Fibroblast of skin of right biceps (primary cell): ENCODE results near the gene EPHB2.
A peak's percentile ranks its signal among the peaks of the same experiment; 100 is the strongest.

Experiments
- DNase-seq: peaks from one replicate; pipeline ENCODE4 v3.0.0-alpha.2; 2013

Gene EPHB2

DNA sequence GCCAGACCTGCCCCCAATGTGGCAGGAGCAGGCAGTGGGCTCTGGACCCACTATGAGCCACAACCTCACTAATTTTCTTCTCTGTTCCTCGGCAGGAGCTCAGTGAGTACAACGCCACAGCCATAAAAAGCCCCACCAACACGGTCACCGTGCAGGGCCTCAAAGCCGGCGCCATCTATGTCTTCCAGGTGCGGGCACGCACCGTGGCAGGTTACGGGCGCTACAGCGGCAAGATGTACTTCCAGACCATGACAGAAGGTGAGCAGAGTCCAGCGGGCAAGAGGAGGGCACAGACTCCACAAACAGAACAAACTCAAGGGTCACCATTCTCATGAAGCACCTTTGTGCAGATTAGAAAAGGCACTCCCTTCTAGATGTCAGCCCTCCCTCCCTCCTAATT is 182.2 kb downstream of the EPHB2 start:
- DNase-seq = no peak

DNA sequence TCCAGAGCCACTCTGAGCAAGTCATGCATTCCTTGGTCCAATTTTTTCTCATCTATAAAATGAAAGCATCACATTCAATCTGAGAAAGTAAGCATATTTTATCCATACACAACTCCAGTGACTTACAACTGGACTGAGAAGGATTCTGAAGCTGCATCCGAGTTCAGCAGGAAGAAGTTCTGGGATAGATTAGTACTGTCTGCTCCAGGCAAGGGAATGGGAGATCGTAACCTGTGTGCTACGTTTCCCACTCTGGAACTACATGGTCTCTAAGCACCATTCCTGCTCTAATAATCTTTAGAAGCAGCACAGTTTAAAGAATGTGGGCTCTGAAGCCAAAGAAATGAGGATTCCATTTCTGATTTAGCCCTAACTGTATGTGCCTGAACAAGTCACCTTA is 182.7 kb downstream of the EPHB2 start:
- peak; percentile 6 for DNase-seq

DNA sequence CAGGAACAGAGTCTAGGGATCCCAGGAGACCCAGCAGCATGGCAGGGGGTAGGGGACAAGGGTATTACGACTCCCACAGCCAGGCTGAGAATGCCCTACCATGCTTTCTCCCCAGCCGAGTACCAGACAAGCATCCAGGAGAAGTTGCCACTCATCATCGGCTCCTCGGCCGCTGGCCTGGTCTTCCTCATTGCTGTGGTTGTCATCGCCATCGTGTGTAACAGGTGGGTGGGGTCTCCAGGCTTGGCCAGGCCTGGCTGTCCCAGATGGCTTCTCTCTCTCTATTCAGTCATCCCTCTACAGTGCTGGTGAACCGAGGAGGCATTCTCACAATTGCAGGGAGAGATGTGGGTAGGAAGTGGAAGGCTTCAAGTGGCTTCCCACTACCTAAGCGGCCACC is 184.7 kb downstream of the EPHB2 start:
- no peak for DNase-seq

DNA sequence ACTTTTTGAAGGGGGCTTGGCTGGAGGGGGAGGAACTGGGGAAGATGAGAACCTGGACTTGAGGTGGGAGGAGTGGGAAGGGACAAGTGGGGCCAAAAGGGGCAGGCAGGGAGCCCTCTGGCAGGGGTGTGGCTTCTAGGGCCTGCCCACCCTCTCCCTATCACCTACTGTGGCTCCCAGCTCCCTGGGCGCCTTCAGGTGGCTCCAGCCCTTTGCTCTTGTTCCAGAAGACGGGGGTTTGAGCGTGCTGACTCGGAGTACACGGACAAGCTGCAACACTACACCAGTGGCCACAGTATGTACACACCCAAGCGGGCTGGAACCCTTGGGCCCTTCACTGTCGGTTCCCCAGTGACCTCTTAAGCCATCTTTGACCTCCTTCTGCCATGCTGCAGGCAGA is 185.5 kb downstream of the EPHB2 start:
- no peak for DNase-seq

DNA sequence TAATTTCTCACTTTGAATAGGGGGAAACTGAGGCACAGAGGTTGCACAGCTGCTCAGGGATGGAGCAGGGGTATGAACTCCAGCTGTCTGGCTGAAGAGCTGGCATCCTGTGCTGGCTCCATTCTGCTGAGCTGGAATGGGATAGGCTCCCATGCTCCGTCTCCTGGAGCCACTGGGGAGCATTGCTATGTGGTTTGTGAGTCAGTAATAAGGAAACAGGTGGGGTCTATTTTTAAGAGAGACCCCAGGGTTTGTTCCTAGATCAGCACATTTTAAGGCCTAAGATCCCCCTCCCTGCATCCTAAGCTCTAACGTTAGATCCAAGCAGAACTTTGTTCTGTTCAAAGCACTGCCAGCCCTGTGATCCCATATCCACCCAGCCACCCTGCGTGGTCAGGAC is 189.8 kb downstream of the EPHB2 start:
- no peak for DNase-seq

DNA sequence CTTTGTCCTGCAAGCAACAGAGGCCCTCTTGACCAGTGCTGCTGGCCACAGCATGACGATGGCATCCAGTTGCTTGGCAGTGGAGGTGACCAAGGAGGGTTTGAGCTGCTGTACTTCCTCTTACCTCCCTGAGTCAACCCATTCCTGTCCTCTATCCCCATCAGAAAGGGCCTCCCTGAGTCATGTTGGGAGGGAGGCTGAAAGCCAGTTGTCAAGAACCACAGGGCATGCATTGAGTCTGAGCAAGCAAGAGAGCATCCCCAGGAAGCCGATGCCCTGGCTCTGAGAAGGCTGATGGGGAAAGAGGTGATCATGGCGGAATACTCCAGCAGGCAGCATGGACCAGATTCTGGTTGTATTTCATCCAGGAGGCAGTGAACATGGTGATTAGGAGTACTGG is 192.5 kb downstream of the EPHB2 start:
- DNase-seq = peak; percentile 59

DNA sequence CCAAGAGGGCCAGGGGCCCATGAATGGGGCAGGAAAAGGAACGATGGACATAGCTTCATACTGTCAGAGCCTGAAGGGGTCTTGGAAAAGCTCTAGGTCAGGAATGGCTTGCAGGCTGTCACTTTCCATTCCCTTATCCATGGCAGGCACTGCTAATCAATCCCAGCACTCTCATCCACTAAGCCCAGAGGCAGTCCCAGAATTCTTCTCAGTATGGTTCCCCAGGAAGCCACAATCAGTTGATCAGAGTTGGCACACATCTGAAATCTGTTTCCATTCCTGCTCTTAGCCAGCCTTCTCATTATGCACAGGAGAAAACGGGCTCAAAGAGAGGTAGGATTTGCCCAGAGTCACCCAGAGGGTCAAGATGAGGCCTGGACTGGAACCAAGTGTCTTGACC is 196.3 kb downstream of the EPHB2 start:
- DNase-seq = no peak

DNA sequence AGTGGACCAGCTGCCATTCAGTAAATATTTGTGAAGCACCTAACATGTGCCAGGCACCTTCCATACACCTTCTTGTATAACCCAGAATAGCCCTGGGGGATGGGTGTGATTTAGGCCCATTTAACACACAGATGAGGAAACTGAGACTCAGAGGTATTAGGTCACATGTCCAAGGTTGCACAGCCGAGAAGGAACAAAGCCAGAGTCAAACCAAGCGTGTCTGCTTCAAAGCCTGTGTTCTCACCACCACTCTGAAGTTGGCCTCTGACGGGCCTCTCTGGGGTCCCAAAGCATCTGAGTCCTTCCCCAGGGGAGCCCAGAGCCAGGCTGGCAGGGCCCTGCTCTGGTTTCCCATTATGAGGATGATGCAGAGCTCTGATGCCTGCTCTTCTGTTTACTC is 196.9 kb downstream of the EPHB2 start:
- no peak for DNase-seq

DNA sequence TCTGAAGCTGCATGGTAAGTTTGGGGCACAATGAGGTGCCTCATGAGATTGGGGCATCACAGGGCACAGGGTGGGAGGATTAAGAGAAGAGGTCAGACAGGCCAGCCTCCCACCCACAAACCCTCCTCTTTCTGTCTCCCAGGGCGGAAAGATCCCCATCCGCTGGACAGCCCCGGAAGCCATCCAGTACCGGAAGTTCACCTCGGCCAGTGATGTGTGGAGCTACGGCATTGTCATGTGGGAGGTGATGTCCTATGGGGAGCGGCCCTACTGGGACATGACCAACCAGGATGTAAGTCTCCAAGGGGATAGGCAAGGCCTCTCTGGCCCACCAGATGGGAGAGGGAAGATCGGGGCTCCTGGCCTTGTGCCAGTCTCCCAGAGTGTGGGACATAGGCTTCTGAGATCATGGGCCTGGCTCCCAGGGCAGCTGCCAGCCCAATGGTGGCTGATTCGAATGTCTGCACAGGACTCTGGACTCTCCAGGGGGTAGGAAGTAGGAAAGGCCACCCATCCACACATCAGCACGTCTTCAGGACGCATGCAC is 198.3 kb downstream of the EPHB2 start:
- no peak for DNase-seq

DNA sequence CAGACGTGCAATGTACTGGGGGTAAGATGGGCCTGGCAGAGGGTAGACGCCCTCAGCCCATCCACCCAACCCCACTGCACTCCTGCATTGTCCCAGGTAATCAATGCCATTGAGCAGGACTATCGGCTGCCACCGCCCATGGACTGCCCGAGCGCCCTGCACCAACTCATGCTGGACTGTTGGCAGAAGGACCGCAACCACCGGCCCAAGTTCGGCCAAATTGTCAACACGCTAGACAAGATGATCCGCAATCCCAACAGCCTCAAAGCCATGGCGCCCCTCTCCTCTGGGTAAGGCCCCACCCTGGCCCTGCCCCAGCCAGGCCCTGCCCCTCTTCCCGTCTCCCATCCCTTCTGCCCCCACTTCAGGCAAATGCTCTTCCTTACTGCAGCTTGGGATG is 199.6 kb downstream of the EPHB2 start:
- no peak for DNase-seq

DNA sequence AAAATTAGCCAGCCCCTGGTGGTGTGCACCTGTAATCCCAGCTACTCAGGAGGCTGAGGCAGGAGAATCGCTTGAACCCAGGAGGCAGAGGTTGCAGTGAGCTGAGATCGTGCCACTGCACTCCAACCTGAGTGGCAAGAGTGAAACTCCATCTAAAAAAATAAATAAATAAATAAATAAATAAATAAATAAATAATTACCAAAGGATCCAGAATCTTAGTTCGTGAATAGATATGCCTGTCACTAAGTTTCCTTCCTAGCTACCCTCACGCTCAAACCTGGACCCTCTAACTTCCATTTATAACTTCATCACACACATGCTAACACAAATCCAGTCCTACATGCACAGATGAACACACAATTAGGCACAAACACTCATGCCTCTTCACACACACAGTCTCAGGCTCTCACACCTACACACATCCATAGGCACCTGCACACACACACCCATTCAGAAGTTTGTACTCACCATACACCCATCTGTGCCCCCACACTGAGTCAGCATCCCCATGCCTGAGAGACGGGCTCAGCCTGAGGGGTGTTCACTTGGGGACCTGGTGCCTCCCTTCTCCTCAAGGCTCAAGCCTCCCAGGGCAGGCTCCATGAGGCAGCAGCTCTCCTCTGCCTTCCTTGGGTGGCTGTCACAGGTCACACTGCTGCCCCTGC is 200.5 kb downstream of the EPHB2 start:
- DNase-seq = no peak

DNA sequence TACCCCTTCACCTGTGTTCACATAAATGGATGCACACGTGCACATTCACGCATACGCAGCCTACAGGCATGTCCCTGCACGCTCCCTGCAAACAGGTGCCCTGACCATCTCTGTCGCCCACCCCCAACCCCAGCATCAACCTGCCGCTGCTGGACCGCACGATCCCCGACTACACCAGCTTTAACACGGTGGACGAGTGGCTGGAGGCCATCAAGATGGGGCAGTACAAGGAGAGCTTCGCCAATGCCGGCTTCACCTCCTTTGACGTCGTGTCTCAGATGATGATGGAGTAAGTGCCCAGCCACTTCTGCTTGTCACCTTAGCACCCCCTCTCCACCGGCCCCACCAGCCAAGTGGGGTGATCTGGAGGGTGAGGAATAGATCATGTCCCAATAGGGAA is 201.7 kb downstream of the EPHB2 start:
- DNase-seq = no peak

DNA sequence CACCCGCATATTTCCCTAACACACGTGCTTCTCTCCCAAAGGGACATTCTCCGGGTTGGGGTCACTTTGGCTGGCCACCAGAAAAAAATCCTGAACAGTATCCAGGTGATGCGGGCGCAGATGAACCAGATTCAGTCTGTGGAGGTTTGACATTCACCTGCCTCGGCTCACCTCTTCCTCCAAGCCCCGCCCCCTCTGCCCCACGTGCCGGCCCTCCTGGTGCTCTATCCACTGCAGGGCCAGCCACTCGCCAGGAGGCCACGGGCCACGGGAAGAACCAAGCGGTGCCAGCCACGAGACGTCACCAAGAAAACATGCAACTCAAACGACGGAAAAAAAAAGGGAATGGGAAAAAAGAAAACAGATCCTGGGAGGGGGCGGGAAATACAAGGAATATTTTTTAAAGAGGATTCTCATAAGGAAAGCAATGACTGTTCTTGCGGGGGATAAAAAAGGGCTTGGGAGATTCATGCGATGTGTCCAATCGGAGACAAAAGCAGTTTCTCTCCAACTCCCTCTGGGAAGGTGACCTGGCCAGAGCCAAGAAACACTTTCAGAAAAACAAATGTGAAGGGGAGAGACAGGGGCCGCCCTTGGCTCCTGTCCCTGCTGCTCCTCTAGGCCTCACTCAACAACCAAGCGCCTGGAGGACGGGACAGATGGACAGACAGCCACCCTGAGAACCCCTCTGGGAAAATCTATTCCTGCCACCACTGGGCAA is 202.9 kb downstream of the EPHB2 start:
- DNase-seq = no peak

DNA sequence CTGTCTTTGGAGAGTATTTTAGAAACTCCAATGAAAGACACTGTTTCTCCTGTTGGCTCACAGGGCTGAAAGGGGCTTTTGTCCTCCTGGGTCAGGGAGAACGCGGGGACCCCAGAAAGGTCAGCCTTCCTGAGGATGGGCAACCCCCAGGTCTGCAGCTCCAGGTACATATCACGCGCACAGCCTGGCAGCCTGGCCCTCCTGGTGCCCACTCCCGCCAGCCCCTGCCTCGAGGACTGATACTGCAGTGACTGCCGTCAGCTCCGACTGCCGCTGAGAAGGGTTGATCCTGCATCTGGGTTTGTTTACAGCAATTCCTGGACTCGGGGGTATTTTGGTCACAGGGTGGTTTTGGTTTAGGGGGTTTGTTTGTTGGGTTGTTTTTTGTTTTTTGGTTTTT is 203.5 kb downstream of the EPHB2 start:
- DNase-seq = no peak

DNA sequence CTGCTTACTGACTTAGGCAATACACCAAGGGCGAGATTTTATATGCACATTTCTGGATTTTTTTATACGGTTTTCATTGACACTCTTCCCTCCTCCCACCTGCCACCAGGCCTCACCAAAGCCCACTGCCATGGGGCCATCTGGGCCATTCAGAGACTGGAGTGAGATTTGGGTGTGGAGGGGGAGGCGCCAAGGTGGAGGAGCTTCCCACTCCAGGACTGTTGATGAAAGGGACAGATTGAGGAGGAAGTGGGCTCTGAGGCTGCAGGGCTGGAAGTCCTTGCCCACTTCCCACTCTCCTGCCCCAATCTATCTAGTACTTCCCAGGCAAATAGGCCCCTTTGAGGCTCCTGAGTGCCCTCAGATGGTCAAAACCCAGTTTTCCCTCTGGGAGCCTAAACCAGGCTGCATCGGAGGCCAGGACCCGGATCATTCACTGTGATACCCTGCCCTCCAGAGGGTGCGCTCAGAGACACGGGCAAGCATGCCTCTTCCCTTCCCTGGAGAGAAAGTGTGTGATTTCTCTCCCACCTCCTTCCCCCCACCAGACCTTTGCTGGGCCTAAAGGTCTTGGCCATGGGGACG is 204.1 kb downstream of the EPHB2 start:
- no peak for DNase-seq

DNA sequence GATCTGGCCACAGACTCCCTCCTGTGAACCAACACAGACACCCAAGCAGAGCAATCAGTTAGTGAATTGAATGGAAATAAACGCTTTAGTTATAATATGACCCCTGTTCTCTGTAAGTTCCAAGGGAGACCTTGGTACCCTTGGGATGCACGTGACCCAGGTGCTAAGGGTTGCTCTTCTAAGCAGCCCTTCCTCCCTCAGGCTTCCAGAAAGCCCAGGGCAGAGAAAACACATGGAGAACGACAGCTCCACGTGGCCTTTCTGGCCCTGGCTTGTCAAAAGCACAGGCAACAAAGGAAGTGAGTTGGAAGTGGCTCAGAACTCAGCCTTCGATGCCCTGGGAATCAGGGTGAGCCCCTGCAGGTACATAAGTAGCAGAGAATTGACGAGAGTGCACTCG is 204.6 kb downstream of the EPHB2 start:
- no peak for DNase-seq

DNA sequence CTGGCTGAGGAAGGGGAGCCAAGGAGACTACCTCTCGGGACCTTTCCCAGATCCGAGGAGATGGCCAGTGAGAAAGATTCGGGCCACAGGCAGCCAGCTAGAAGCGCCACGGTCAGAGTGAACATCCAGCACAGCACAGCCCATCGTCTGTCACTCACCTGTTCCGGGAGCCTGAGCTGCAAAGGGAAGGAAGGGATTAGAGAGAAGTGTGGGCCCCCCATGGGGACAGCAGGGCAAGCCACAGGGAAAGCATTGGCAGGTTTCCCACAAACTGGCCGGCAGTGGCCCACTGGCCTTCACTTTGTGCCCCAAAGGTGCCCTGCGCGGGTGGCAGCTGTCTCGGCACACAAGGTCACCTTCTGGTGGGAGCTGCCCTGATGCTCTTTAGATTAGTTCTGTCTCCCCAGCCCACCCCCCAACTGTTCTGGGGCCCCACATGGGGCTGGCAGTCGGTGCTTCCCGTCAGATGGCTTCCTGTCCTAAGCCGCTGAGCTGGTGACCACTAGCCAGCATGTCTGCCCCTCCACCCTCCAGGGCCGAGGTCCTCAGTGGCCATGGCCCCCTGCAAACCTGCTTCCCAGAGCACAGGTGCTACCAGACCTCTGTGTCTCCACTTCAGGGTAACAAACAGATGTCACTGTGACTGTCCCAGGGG is 205.3 kb downstream of the EPHB2 start:
- no peak for DNase-seq

DNA sequence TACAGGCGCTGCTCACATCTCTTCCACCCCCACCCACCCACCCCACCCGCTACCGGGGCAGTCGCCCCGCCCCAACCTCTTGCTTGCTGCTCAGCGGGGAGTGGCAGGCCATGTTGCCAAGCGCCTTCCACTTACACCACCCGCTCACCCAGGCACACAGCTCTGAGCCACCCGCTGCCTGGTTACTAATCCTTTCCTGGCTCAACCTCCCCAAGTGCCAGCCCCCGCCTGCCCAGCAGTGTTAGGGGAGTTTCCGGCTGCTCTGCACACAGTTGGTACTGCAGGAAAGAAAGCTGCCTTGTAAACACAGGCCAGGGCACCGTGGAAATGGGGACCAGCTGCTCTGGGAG is 205.8 kb downstream of the EPHB2 start:
- no peak for DNase-seq

DNA sequence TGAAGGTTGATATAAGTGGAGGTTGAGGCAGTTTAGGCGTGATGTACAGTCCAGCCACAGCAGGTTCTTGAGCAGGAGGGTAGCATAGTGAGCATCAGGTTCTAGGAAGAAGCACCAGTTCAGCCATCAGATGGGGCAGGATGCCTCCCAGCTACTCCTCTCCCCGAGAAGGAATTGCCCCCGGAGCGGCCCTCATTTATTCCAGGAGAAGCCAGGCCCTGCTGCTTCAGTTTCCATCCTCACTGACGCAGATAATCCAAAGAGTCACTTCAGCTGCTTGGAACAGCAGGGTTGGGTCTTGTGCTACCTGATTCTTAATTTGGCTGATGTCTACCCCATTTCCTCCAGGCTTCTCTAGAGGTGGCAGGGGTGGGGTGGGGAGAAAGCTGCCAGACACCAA is 207.3 kb downstream of the EPHB2 start:
- DNase-seq = no peak

DNA sequence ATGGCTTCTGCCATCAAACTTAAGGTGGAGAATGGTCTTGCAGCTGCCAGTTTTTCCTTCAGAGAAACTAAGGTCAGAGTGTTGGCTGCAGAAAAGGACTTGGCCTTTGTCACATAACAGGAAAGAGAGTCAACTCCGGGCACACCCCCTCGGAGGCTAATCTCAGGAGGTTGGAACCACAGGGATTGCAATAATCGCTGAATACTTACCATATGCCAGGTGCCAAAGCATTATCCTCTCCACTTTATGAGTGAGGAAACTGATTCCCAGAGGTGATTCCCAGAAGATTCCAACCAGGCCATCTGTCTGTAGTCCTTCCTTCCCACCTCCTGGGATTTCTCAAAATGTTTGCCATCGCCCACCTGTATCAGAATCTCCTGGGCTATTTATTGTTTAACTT is 208.0 kb downstream of the EPHB2 start:
- DNase-seq = no peak

DNA sequence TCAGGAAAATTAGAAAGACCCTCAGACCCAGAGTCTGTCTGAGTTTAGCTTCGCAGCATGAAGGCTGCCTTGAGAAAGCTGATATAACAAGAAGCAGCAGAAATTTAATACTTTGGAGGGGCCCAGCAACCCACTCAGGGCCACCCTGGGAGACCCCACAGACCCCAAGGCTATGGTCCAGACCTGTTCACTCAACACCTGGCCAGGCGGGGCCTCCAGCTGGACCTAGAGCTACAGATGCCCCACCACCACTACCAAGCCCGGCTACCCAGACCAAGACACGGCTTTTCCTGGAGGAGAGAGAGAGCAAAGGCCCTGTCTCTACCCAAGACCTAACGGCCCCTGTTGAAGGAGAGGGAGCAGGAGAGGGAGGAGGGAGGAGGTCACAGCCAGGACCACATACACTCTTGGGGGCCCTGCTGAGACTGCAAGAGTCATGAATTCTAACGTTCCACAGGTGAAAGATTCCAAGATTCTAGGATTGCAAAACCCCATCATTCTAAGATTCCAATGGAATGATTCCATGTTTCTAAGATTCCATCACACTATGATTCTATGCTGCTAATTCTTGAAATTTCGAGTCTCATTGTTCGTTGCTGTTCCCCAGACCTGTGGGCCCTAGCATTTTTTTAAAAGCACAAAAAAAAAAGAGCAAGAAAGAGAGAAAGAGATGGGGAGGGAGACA is 208.8 kb downstream of the EPHB2 start:
- DNase-seq = peak; percentile 66

DNA sequence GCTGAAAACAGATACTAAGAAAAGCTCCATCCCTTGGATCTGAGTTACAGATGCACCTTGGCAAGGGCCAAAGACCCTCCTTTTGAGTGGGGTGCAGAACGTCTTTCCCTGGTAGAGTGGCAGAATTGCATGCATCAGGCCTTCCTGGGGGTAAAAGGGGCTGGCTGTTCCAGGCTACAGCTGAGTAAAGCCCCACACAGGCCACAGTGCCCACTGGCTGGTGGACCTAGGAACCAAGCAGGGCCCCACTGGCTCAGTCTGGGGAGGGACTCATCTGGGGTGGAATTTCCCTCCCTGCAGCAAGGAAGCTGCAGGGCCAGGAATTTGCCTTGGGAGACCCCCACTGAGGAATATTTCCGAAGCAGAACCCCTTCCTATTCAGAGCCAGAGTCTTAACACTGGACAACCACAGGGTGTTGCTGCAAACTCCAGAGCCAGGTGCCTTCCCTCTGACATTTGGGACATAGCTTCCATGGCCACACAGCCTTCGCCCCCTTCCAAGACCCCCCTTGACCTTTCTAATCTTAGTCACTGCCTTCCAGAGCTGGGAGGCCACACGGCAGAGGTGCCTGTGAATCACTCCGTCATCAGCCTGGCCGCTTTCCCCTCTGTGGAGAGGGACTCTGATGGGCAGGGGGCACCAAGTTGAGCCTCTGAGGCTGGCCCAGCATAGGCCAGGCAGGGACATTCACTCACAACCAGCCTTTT is 209.5 kb downstream of the EPHB2 start:
- DNase-seq = no peak
